Measurements from ENCODE around the gene STOM.

The STOM gene

DNA sequence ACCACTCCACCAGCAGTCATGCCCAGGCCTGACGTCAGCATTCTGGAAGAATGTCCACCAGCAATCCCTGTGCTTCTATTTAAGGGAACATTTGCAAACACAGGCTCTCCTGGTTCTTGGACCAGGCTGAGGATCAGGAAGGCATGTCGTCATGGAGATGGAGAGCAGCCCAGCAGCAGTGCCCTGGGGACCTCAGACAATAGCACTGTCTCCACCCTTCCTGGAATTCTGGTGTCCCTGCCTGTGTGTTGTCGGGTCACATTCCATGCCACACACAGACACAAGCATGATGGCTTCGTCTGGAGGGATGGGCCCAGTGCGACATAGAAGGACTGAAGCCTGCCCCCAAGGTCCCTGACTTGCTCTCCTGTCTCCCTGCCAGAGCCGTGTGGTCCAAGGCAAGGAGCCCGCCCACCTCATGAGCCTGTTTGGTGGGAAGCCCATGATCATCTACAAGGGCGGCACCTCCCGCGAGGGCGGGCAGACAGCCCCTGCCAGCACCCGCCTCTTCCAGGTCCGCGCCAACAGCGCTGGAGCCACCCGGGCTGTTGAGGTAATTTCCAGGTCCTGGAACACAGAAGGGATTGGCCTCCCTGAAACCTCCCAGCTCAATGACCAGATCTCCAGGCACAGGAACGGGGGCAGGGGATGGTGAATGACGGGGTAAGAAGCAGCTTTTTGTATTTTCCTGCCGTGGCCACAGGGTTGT, 43.8 kb downstream of the STOM start:
- TF ChIP-seq, protein P1, sequence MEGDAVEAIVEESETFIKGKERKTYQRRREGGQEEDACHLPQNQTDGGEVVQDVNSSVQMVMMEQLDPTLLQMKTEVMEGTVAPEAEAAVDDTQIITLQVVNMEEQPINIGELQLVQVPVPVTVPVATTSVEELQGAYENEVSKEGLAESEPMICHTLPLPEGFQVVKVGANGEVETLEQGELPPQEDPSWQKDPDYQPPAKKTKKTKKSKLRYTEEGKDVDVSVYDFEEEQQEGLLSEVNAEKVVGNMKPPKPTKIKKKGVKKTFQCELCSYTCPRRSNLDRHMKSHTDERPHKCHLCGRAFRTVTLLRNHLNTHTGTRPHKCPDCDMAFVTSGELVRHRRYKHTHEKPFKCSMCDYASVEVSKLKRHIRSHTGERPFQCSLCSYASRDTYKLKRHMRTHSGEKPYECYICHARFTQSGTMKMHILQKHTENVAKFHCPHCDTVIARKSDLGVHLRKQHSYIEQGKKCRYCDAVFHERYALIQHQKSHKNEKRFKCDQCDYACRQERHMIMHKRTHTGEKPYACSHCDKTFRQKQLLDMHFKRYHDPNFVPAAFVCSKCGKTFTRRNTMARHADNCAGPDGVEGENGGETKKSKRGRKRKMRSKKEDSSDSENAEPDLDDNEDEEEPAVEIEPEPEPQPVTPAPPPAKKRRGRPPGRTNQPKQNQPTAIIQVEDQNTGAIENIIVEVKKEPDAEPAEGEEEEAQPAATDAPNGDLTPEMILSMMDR (IDR thresholded peaks at IDR 0.05; ENCODE audit: borderline replicate concordance, insufficient read depth, low read depth, low read length), result no peak
- no peak overlapping the region for H3K4me3 ChIP-seq (ENCODE audit: low read depth, low read length)

DNA sequence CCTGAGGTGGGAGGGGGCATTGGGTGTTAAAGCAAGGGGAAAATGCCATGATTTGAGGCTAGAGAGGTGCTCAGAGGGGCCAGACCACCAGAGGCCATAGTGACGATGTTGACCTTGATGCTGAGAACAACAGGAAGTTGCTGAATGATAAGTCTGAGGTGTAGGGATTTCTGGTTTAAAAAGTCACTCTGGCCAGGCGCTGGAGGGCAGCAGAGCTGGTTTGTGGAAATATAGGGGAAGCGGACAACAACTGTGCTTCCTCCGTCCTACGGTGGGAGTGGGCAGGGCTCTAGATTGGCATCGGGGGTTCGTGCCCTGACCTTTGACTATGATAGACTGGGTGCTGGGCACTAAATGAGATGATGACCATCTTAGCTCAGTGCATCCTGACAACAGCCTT, 44.7 kb downstream of the STOM start:
- TF ChIP-seq, protein P1 (IDR thresholded peaks at IDR 0.05; ENCODE audit: borderline replicate concordance, insufficient read depth, low read depth, low read length), result no peak
- H3K4me3 ChIP-seq (ENCODE audit: low read depth, low read length), result no peak overlapping the region

DNA sequence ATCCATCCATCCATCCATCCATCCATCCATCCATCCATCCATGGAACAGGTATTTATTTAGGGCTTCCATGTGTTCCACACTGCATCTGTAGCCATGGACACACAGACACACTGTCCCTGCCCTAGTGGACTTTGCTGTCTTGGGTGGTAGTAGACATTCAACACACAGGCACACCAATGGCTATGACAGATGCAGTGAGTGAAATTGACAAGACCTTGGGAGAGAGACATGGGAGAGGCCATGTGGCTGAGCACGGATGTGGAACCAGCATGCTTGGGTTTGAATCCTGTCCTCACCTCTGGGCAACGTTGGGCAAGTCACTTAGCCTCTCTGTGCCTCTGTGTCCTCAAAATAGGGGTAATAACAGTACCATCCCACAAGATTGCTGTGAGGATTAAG, 45.3 kb downstream of the STOM start:
- TF ChIP-seq, protein P1 (IDR thresholded peaks at IDR 0.05; ENCODE audit: borderline replicate concordance, insufficient read depth, low read depth, low read length), result no peak
- no peak overlapping the region for H3K4me3 ChIP-seq (ENCODE audit: low read depth, low read length)

DNA sequence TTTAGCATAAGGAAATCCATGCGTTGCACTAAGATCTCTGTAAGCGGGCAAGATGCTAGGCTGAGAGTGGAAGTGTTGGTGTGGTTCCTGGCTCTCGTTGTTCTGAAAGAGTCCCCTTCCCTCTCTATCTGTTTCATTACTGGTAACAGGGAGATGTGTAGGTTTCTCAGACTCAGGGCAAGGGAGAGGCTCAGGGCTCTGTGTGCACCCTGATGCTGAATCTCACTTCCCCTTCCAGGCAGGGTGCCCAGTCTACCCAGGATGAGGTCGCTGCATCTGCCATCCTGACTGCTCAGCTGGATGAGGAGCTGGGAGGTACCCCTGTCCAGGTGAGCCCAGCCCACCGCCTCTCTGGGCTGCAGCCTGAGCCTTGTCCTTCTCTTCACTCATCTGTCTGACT, 45.7 kb downstream of the STOM start:
- no peak overlapping the region for H3K4me3 ChIP-seq (ENCODE audit: low read depth, low read length)
- TF ChIP-seq, protein P1 (IDR thresholded peaks at IDR 0.05; ENCODE audit: borderline replicate concordance, insufficient read depth, low read depth, low read length), result no peak

DNA sequence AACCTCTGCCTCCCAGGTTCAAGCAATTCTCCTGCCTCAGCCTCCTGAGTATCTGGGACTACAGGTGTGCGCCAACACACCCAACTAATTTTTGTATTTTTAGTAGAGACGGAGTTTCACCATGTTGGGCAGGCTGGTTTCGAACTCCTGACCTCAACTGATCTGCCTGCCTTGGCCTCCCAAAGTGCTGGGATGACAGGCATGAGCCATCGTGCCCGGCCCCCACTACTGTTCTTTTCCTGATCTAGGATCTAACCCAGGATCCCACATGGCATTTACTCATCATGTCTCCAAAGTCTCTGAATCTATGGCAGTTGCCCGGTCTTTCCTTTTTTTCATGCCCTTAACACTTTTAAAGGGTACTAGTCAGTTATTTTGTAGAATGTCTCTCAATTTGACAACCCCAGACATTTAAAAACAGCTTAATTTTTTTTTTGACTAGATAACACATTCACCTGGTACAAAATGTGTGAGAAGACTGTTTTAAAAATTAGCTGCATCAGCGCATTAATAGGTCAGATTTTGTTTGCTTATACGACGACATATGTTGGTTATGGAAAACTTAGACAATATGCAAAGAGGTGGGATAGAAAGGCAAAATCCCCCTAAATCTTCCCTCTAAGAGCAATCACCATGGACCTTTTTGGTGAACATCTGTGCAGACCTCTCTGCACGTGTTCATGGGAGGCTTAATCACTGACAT, 46.5 kb downstream of the STOM start:
- no peak overlapping the region for H3K4me3 ChIP-seq (ENCODE audit: low read depth, low read length)
- TF ChIP-seq, protein P1 (IDR thresholded peaks at IDR 0.05; ENCODE audit: borderline replicate concordance, insufficient read depth, low read depth, low read length), result no peak

DNA sequence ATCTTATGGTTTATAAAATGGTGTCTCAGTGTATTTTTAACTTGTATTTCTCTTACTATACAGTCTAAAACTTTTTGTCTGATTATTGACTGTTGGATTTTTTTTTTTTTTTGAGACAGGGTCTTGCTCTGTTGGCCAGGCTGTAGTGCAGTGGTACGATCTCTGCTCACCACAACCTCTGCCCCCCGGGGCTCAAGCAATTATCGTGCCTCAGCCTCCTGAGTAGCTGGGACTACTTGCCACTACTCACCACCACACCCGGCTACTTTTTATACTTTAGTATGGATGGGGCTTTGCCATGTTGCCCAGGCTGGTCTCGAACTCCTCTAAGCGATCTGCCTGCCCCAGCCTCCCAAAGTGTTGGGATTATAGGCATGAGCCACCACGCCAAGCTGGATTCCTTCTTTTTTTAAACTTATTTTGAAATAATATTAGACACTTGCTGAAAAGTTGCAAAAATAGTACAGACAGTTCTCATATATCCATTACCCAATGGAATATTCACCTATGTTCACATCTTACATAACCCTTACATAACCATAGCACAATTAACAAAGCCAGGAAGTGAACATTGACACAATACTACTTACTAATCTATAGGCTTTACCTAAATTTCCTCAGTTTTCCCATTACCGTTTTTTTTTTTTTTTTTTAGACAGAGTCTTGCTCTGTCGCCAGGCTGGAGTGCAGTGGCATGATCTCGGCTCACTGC, 47.2 kb downstream of the STOM start:
- no peak overlapping the region for H3K4me3 ChIP-seq (ENCODE audit: low read depth, low read length)
- TF ChIP-seq, protein P1 (IDR thresholded peaks at IDR 0.05; ENCODE audit: borderline replicate concordance, insufficient read depth, low read depth, low read length), result no peak
